HG03025 (cell line): ENCODE results near the gene PXDC1.
"Not testable (repeated sequence)": the region's sequence is repeated elsewhere in the genome, so short reads cannot be mapped to it uniquely, and the experiment has no call there.

Experiments
- ATAC-seq: cut with Tn5 transposase; IDR thresholded peaks from one replicate; pipeline ENCODE4 v1.9.1; 2021; ENCODE audit warnings: mild to moderate bottlenecking, moderate library complexity; ENCODE audit not compliant: unreplicated experiment, low FRiP score

PXDC1 gene

GRCh38 chr6:3687847-3688246 lies 63.7 kb downstream of the PXDC1 start:
- ATAC-seq: no peak

GRCh38 chr6:3683331-3683730 lies 68.2 kb downstream of the PXDC1 start:
- no peak for ATAC-seq

GRCh38 chr6:3678946-3679345 lies 72.6 kb downstream of the PXDC1 start:
- no peak for ATAC-seq

GRCh38 chr6:3677751-3678150 lies 73.8 kb downstream of the PXDC1 start:
- not testable (repeated sequence) for ATAC-seq

GRCh38 chr6:3677351-3677750 lies 74.2 kb downstream of the PXDC1 start:
- not testable (repeated sequence) for ATAC-seq
